HFFc6 (cell line): ENCODE results near the gene PML. TPM values are rescaled to one million over a fixed set of nuclear protein-coding genes. Genes with fewer than 3 reads are reported as not detected.

ENCODE experiments used
- DNase-seq: peaks from one replicate; pipeline ENCODE4 v3.0.0-alpha.2; 2018
- H3K27ac Mint-ChIP-seq: 2 replicates; pipeline ENCODE4 v1.8.0; 2020; ENCODE audit warnings: mild to moderate bottlenecking, mixed read lengths
- H3K27me3 Mint-ChIP-seq: 2 replicates; pipeline ENCODE4 v1.8.0; 2021; ENCODE audit warnings: mild to moderate bottlenecking, moderate library complexity, mixed read lengths; ENCODE audit not compliant: insufficient read depth
- H3K36me3 Mint-ChIP-seq: 2 replicates; pipeline ENCODE4 v1.8.0; 2021; ENCODE audit warnings: low read depth, mixed read lengths
- H3K4me1 Mint-ChIP-seq: 2 replicates; pipeline ENCODE4 v1.8.0; 2020; ENCODE audit warnings: low read depth, mixed read lengths
- H3K4me3 Mint-ChIP-seq: 2 replicates; pipeline ENCODE4 v1.8.0; 2020; ENCODE audit warnings: mild to moderate bottlenecking, moderate library complexity, mixed read lengths
- H3K9me3 Mint-ChIP-seq: 2 replicates; pipeline ENCODE4 v1.8.0; 2020; ENCODE audit warnings: mild to moderate bottlenecking, mixed read lengths
- CTCF ChIP-seq: fragments of 200-600 bp; sonication (generic); IDR thresholded peaks from 2 replicates; pipeline ENCODE4 v1.5.0; 2021; ENCODE audit warnings: antibody characterized with exemption, mild to moderate bottlenecking
- total RNA-seq, 6 experiments: library from RNA; stranded (reverse); fragmentation: NEBNext Ultra II Directional; extraction: Animal tissue kit (Norgen Biotek cat#: 25700); gene quantifications; 2 replicates in 1 of 6; 3 replicates in 5 of 6; pipeline ENCODE4 v1.2.3, GENCODE V29; 2021

The PML gene
- total RNA-seq, 6 experiments from 2014 or later, result 45.2 to 51.8 (median 47.5) TPM

GRCh38 chr15:73991260-73991659 is 3.3 kb upstream of the PML start:
- H3K27me3 Mint-ChIP-seq, result no peaks in the 10 kb centered on the region; the same call in 1 of the 2 replicates
- peak overlapping the region; percentile 89 for H3K4me3 Mint-ChIP-seq
- no peaks in the 10 kb centered on the region for H3K9me3 Mint-ChIP-seq
- DNase-seq, result no peak
- H3K27ac Mint-ChIP-seq, result peak overlapping the region; percentile 71
- peaks cover 7% of the 10 kb centered on the region; the same call in 1 of the 2 replicates for H3K36me3 Mint-ChIP-seq
- no peak for TF ChIP-seq CTCF
- peaks cover 75% of the 10 kb centered on the region for H3K4me1 Mint-ChIP-seq

- TF ChIP-seq CTCF, result peak; percentile 91
- DNase-seq, result peak; percentile 88
- Mint-ChIP-seq H3K4me3 (peak within 1 kb of the TSS; percentile 89), H3K27me3 (no peaks in the 10 kb centered on the region; the same call in 1 of the 2 replicates), H3K27ac (peak within 1 kb of the TSS; percentile 71), H3K36me3 (peaks cover 7% of the 10 kb centered on the region; the same call in 1 of the 2 replicates), H3K9me3 (no peaks in the 10 kb centered on the region), H3K4me1 (peaks cover 75% of the 10 kb centered on the region)
These were observed 2.6 kb upstream of the PML start, which contains the start of gene STOML1 for GRCh38 chr15:73991726-73992593. Gene STOML1, minus strand, starts transcription at chr15:73992295. Its CDS starts 72 bp downstream, at chr15:73992223.

- H3K4me3 Mint-ChIP-seq, result peak overlapping the region; percentile 59
- H3K27ac Mint-ChIP-seq, result peak overlapping the region; percentile 43; the same call in 1 of the 2 replicates
- no peaks in the 10 kb centered on the region; the same call in 1 of the 2 replicates for H3K27me3 Mint-ChIP-seq
- DNase-seq, result no peak
- no peaks in the 10 kb centered on the region for H3K9me3 Mint-ChIP-seq
- peaks cover 75% of the 10 kb centered on the region for H3K4me1 Mint-ChIP-seq
- H3K36me3 Mint-ChIP-seq, result peaks cover 7% of the 10 kb centered on the region; the same call in 1 of the 2 replicates
- TF ChIP-seq CTCF, result peak; percentile 54
These were observed 2.0 kb upstream of the PML start for GRCh38 chr15:73992594-73992898.

GRCh38 chr15:73993211-73993994 is 1.1 kb upstream of the PML start:
- H3K27me3 Mint-ChIP-seq, result no peaks in the 10 kb centered on the region; the same call in 1 of the 2 replicates
- H3K4me1 Mint-ChIP-seq, result peaks cover 68% of the 10 kb centered on the region
- H3K36me3 Mint-ChIP-seq, result peaks cover 7% of the 10 kb centered on the region; the same call in 1 of the 2 replicates
- peak overlapping the region; percentile 98 for H3K4me3 Mint-ChIP-seq
- DNase-seq, result no peak
- no peak for TF ChIP-seq CTCF
- peak overlapping the region; percentile 82 for H3K27ac Mint-ChIP-seq
- H3K9me3 Mint-ChIP-seq, result no peaks in the 10 kb centered on the region

- H3K27me3 Mint-ChIP-seq, result no peaks in the 10 kb centered on the region
- DNase-seq, result no peak
- peak overlapping the region; percentile 98 for H3K4me3 Mint-ChIP-seq
- H3K9me3 Mint-ChIP-seq, result no peaks in the 10 kb centered on the region
- TF ChIP-seq CTCF, result no peak
- H3K36me3 Mint-ChIP-seq, result peaks cover 13% of the 10 kb centered on the region
- peak overlapping the region; percentile 82 for H3K27ac Mint-ChIP-seq
- H3K4me1 Mint-ChIP-seq, result peaks cover 58% of the 10 kb centered on the region
These were observed 551 bp downstream of the PML start for GRCh38 chr15:73994912-73995622.
